ENCODE results near the gene ELMO1.

DNA sequence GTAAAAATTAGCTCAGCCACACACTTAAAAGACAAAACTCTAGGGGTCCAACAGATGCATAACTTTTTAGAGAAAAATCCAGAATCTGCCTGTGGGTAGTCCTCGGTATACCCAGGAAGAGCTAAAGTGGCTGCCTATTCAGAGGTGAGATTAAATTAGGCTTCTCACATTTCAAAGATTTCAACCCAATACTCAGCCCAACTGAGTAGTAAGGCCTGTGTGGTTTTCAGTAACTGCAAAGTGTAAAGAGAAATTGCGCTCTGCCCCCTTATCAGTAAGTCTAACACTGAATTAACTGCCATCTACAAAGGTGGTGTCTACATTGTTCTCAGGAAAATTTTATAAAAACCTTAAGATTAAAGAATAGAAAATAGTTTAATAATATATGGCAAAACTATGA, 88.2 kb downstream of the ELMO1 start:
- TF ChIP-seq CREB1 (IDR thresholded peaks at IDR 0.05; ENCODE audit: low read depth) (no peak), NR2C2 (IDR thresholded peaks at IDR 0.05; ENCODE audit: borderline replicate concordance, control insufficient read depth, insufficient read length, low read depth) (no peak), POLR2AphosphoS5 (IDR thresholded peaks at IDR 0.05; ENCODE audit: low read length) (no peak), SREBF2 (IDR thresholded peaks at IDR 0.05; ENCODE audit: low read length) (no peak), GABPA (IDR thresholded peaks at IDR 0.05; ENCODE audit: low read depth) (no peak), SIN3A (IDR thresholded peaks at IDR 0.05; ENCODE audit: low read depth, low read length) (no peak), ELK1 (IDR thresholded peaks at IDR 0.05; ENCODE audit: low read depth, low read length) (no peak), JUNB (IDR thresholded peaks at IDR 0.05) (no peak)
- TF ChIP-seq, protein P1, sequence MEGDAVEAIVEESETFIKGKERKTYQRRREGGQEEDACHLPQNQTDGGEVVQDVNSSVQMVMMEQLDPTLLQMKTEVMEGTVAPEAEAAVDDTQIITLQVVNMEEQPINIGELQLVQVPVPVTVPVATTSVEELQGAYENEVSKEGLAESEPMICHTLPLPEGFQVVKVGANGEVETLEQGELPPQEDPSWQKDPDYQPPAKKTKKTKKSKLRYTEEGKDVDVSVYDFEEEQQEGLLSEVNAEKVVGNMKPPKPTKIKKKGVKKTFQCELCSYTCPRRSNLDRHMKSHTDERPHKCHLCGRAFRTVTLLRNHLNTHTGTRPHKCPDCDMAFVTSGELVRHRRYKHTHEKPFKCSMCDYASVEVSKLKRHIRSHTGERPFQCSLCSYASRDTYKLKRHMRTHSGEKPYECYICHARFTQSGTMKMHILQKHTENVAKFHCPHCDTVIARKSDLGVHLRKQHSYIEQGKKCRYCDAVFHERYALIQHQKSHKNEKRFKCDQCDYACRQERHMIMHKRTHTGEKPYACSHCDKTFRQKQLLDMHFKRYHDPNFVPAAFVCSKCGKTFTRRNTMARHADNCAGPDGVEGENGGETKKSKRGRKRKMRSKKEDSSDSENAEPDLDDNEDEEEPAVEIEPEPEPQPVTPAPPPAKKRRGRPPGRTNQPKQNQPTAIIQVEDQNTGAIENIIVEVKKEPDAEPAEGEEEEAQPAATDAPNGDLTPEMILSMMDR (IDR thresholded peaks at IDR 0.05 in 2 of 3, conservative IDR thresholded peaks at IDR 0.05 in 1 of 3; ENCODE audit: control insufficient read depth in 2 of 3, extremely low read depth in 1 of 3, insufficient read depth in 1 of 3, low read depth in 3 of 3, low read length in 3 of 3) = no peak
- TF ChIP-seq, protein P2, sequence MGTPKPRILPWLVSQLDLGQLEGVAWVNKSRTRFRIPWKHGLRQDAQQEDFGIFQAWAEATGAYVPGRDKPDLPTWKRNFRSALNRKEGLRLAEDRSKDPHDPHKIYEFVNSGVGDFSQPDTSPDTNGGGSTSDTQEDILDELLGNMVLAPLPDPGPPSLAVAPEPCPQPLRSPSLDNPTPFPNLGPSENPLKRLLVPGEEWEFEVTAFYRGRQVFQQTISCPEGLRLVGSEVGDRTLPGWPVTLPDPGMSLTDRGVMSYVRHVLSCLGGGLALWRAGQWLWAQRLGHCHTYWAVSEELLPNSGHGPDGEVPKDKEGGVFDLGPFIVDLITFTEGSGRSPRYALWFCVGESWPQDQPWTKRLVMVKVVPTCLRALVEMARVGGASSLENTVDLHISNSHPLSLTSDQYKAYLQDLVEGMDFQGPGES (IDR thresholded peaks at IDR 0.05) = no peak
- TF ChIP-seq, protein P3, sequence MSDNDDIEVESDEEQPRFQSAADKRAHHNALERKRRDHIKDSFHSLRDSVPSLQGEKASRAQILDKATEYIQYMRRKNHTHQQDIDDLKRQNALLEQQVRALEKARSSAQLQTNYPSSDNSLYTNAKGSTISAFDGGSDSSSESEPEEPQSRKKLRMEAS (IDR thresholded peaks at IDR 0.05; ENCODE audit: low read depth, low read length) = no peak
- TF ChIP-seq, protein P4, sequence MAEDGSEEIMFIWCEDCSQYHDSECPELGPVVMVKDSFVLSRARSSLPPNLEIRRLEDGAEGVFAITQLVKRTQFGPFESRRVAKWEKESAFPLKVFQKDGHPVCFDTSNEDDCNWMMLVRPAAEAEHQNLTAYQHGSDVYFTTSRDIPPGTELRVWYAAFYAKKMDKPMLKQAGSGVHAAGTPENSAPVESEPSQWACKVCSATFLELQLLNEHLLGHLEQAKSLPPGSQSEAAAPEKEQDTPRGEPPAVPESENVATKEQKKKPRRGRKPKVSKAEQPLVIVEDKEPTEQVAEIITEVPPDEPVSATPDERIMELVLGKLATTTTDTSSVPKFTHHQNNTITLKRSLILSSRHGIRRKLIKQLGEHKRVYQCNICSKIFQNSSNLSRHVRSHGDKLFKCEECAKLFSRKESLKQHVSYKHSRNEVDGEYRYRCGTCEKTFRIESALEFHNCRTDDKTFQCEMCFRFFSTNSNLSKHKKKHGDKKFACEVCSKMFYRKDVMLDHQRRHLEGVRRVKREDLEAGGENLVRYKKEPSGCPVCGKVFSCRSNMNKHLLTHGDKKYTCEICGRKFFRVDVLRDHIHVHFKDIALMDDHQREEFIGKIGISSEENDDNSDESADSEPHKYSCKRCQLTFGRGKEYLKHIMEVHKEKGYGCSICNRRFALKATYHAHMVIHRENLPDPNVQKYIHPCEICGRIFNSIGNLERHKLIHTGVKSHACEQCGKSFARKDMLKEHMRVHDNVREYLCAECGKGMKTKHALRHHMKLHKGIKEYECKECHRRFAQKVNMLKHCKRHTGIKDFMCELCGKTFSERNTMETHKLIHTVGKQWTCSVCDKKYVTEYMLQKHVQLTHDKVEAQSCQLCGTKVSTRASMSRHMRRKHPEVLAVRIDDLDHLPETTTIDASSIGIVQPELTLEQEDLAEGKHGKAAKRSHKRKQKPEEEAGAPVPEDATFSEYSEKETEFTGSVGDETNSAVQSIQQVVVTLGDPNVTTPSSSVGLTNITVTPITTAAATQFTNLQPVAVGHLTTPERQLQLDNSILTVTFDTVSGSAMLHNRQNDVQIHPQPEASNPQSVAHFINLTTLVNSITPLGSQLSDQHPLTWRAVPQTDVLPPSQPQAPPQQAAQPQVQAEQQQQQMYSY (CRISPR knock-in tag; IDR thresholded peaks at IDR 0.05) = no peak
- TF ChIP-seq, protein P5, sequence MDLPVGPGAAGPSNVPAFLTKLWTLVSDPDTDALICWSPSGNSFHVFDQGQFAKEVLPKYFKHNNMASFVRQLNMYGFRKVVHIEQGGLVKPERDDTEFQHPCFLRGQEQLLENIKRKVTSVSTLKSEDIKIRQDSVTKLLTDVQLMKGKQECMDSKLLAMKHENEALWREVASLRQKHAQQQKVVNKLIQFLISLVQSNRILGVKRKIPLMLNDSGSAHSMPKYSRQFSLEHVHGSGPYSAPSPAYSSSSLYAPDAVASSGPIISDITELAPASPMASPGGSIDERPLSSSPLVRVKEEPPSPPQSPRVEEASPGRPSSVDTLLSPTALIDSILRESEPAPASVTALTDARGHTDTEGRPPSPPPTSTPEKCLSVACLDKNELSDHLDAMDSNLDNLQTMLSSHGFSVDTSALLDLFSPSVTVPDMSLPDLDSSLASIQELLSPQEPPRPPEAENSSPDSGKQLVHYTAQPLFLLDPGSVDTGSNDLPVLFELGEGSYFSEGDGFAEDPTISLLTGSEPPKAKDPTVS (IDR thresholded peaks at IDR 0.05; ENCODE audit: low read depth, low read length) = no peak

Data from GM12878 (cell line).